T-cell (primary cell): ENCODE results near the gene FERMT1. TPM values are rescaled to one million over a fixed set of nuclear protein-coding genes. Genes with fewer than 3 reads are reported as not detected.
"Not testable (repeated sequence)": the region's sequence is repeated elsewhere in the genome, so short reads cannot be mapped to it uniquely, and the experiment has no call there.

Experiments
- ATAC-seq, 4 experiments: fragments of 200-7000 bp in 3 of 4; fragments of 150-1000 bp in 1 of 4; cut with Tn5 transposase; replicated peaks in 1 of 4; 1 replicate in 3 of 4; 2 replicates in 1 of 4; pipeline ENCODE4 v1.10.0; 2021; ENCODE audit warnings: moderate library complexity in 3 of 4, mild to moderate bottlenecking in 2 of 4, moderate number of reproducible peaks in 1 of 4
- CTCF ChIA-PET, 2 donors: fragments of 300-600 bp; sonication (Branson Sonifier 250); formaldehyde crosslinking; loops; one replicate each; lab custom pipeline; 2022; ENCODE audit warnings: antibody characterized with exemption in 2 of 2; lab: Charles Lee
- POLR2A ChIA-PET, 2 donors: fragments of 300-600 bp; sonication (Branson Sonifier 250); formaldehyde crosslinking; loops; one replicate each; lab custom pipeline; 2022; ENCODE audit warnings: antibody characterized with exemption in 2 of 2; lab: Charles Lee
- DNase-seq, 35 experiments: peaks; one replicate each; pipeline versions ENCODE4 v3.0.0 to v3.0.0-alpha.2; 2013 to 2023
- H3K27ac ChIP-seq: one replicate; pipeline ENCODE4 v1.5.1; 2013; ENCODE audit warnings: low read length
- H3K27me3 ChIP-seq, 2 experiments: replicated peaks in 1 of 2; 1 replicate in 1 of 2; 2 replicates in 1 of 2; pipeline versions ENCODE4 v1.6.1 to v1.7.0; 2013; ENCODE audit warnings: low read length in 1 of 2, mixed read lengths in 1 of 2; ENCODE audit not compliant: control insufficient read depth in 2 of 2, insufficient read depth in 2 of 2; ENCODE audit errors: extremely low read depth in 1 of 2
- H3K36me3 ChIP-seq, 2 donors: 1 replicate in 1 of 2; 2 replicates in 1 of 2; pipeline versions ENCODE4 v1.6.1 to v1.7.0; 2013; ENCODE audit warnings: low read length in 1 of 2; ENCODE audit not compliant: control insufficient read depth in 2 of 2, insufficient read depth in 1 of 2; ENCODE audit errors: extremely low read depth in 1 of 2
- H3K4me1 ChIP-seq, 2 experiments: 1 replicate in 1 of 2; 2 replicates in 1 of 2; pipeline versions ENCODE4 v1.6.1 to v1.7.0; 2013; ENCODE audit warnings: low read length in 2 of 2, mixed read lengths in 1 of 2; ENCODE audit not compliant: insufficient read depth in 2 of 2, control insufficient read depth in 1 of 2; ENCODE audit errors: extremely low read depth in 1 of 2
- H3K4me3 ChIP-seq, 2 donors: 1 replicate in 1 of 2; 2 replicates in 1 of 2; pipeline versions ENCODE4 v1.5.1 to v1.7.0; 2013; ENCODE audit warnings: mild to moderate bottlenecking in 2 of 2, low read length in 1 of 2, moderate library complexity in 1 of 2; ENCODE audit not compliant: control insufficient read depth in 1 of 2; ENCODE audit errors: extremely low read depth in 1 of 2
- H3K9me3 ChIP-seq: 2 replicates; pipeline ENCODE4 v1.7.0; 2013
- H3K27ac Mint-ChIP-seq, 2 donors: one replicate each; pipeline ENCODE4 v1.8.0; 2020 to 2021; ENCODE audit warnings: mild to moderate bottlenecking in 2 of 2, mixed read lengths in 2 of 2
- H3K27me3 Mint-ChIP-seq, 2 donors: one replicate each; pipeline ENCODE4 v1.8.0; 2021 to 2022; ENCODE audit warnings: mixed read lengths in 2 of 2
- H3K36me3 Mint-ChIP-seq: one replicate; pipeline ENCODE4 v1.8.0; 2021; ENCODE audit warnings: mixed read lengths
- H3K4me1 Mint-ChIP-seq, 3 donors: one replicate each; pipeline ENCODE4 v1.8.0; 2020 to 2022; ENCODE audit warnings: mixed read lengths in 3 of 3, mild to moderate bottlenecking in 1 of 3
- H3K4me3 Mint-ChIP-seq, 3 donors: one replicate each; pipeline ENCODE4 v1.8.0; 2020 to 2022; ENCODE audit warnings: mild to moderate bottlenecking in 3 of 3, mixed read lengths in 3 of 3, moderate library complexity in 3 of 3
- H3K9me3 Mint-ChIP-seq, 3 donors: one replicate each; pipeline ENCODE4 v1.8.0; 2020 to 2022; ENCODE audit warnings: mixed read lengths in 3 of 3
- WGBS: methylation state at CpG from one replicate; pipeline ENCODE4 v1.1.5; 2013; ENCODE audit warnings: missing lambda C conversion rate; ENCODE audit not compliant: insufficient coverage; 5-methylcytosine and 5-hydroxymethylcytosine counted together
- total RNA-seq, 35 experiments: library from RNA in 6 of 35; stranded (reverse) in 6 of 35; fragments of 120-200 nt in 1 of 35; gene quantifications; one replicate each; pipeline versions ENCODE4 v1.2.1 to v1.2.4 and lab custom pipeline; 2013 to 2026

The FERMT1 gene
- total RNA-seq, 5 donors from 2014 or later (not counting 1 experiment from before 2014, with no cell fraction given), result 0.20 to 0.22 TPM; not detected in 3

DNA sequence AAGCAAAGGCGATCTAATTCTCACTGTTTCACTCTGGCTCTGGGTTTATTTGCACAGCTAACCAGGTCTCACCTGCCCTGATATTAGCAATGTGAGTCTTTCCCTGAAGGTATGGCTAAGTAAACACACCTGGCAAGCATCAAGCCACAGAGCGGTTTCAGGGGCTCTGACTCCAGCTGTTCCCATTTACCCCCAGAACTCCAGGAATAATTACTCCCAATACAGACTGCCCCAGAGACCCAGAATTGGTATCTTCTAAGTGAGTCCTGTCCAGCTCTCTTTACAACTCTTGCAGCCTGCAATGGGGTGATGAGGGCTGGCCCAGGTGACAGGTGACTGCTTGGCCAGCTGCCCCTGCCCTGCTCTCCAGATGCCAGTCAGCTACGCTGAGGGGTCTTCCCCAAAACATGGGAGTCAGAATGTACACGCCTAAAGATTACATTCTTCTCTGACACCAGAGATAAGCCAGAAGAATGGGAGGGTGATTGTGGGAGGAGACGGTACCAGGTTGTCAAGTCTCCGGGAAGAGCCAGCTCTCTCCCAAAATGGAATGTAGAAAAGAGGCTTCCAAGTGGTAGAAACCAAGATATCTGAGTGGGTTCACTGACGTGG, 64.0 kb downstream of the FERMT1 start:
- WGBS, result 82% methylated on average over 4 of the region's 7 CpGs
- peaks cover 4 to 6% (median 5%) of the 10 kb centered on the region in 3 donors for H3K4me1 Mint-ChIP-seq
- CTCF ChIA-PET, result no interaction called here

DNA sequence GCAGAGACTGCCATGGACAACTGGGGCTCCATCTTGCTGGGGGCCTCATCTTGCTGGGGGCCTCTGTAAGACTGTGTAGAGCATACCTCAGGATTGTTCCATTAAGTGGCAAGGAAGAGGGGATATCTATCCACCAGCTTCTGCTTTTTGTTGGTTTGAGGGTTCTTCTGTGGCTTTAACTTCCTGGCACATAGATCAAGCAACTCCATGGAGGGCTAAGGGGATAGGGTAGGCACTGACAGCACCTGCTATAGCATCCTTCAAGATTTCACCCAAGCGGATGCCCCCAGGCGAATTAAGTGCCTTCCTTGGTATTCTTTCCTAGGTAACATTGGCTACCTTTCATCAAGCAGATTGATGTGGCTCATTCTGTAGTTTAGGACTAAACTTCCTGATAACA, 65.1 kb downstream of the FERMT1 start:
- H3K27ac ChIP-seq, result no peak overlapping the region
- DNase-seq (no peak), ATAC-seq (no peak)
- 0% methylated on average over 2 of the region's 2 CpGs for WGBS
- H3K9me3 ChIP-seq, result no peaks in the 10 kb centered on the region
- Mint-ChIP-seq H3K27ac (no peak overlapping the region), H3K9me3 (no peaks in the 10 kb centered on the region), H3K36me3 (no peaks in the 10 kb centered on the region), H3K4me1 (peaks cover 9 to 12% (median 10%) of the 10 kb centered on the region in 3 donors), H3K4me3 (no peak overlapping the region), H3K27me3 (peaks cover 27 to 32% of the 10 kb centered on the region in 2 donors)
- ChIA-PET POLR2A (no interaction called here), CTCF (no interaction called here)
- peaks cover 0 to 1% of the 10 kb centered on the region in 2 experiments for H3K4me1 ChIP-seq
- no peak overlapping the region for H3K4me3 ChIP-seq
- H3K27me3 ChIP-seq, result peaks cover 5 to 33% of the 10 kb centered on the region in 2 experiments
- H3K36me3 ChIP-seq, result no peaks in the 10 kb centered on the region

More for the DNA sequence above, 64.0 kb downstream of the FERMT1 start:
- H3K4me3 Mint-ChIP-seq, result no peak overlapping the region
- H3K27me3 Mint-ChIP-seq, result peaks cover 27 to 28% of the 10 kb centered on the region in 2 donors
- no peaks in the 10 kb centered on the region for H3K36me3 Mint-ChIP-seq
- no peak overlapping the region for H3K4me3 ChIP-seq
- H3K9me3 ChIP-seq, result no peaks in the 10 kb centered on the region
- ATAC-seq (no peak), DNase-seq (no peak)
- H3K27ac ChIP-seq, result no peak overlapping the region
- peaks cover 0 to 22% of the 10 kb centered on the region in 2 experiments for H3K27me3 ChIP-seq
- H3K4me1 ChIP-seq, result no peaks in the 10 kb centered on the region
- POLR2A ChIA-PET, result no interaction called here
- H3K36me3 ChIP-seq, result no peaks in the 10 kb centered on the region
- no peaks in the 10 kb centered on the region for H3K9me3 Mint-ChIP-seq
- peak overlapping the region in 1 of 2 donors; percentile 4 for H3K27ac Mint-ChIP-seq

DNA sequence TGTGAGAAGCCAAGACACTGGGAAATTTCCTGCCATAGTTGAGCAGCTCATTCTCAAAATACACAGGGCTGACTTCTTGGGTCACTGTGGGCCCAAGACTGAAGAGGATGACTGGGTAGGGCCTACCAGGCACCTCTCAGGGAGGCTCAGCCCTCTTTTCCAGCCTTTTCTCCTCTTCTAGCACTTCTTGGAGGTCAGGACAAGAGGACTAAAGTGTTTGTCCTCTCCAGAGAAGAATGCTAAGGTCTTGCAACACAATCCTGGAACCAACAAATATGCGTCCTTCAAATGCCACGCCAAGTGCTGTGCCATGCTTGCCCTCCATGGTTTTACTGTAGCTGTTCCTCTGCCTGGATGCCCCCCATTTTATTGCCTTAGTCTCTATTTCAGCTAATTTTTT, 65.7 kb downstream of the FERMT1 start:
- H3K36me3 Mint-ChIP-seq, result no peaks in the 10 kb centered on the region
- 94% methylated on average over 2 of the region's 2 CpGs for WGBS
- H3K9me3 Mint-ChIP-seq, result no peaks in the 10 kb centered on the region
- Histone ChIP-seq H3K9me3 (no peaks in the 10 kb centered on the region), H3K4me1 (peaks cover 0 to 6% of the 10 kb centered on the region in 2 experiments), H3K36me3 (no peaks in the 10 kb centered on the region), H3K27ac (no peak overlapping the region), H3K4me3 (no peak overlapping the region), H3K27me3 (peaks cover 5 to 36% of the 10 kb centered on the region in 2 experiments)
- no peak overlapping the region for H3K27ac Mint-ChIP-seq
- ChIA-PET CTCF (no interaction called here), POLR2A (no interaction called here)
- ATAC-seq, result no peak
- no peak overlapping the region for H3K4me3 Mint-ChIP-seq
- H3K4me1 Mint-ChIP-seq, result peaks cover 9 to 12% (median 11%) of the 10 kb centered on the region in 3 donors
- peaks cover 25 to 33% of the 10 kb centered on the region in 2 donors for H3K27me3 Mint-ChIP-seq
- DNase-seq, result no peak

DNA sequence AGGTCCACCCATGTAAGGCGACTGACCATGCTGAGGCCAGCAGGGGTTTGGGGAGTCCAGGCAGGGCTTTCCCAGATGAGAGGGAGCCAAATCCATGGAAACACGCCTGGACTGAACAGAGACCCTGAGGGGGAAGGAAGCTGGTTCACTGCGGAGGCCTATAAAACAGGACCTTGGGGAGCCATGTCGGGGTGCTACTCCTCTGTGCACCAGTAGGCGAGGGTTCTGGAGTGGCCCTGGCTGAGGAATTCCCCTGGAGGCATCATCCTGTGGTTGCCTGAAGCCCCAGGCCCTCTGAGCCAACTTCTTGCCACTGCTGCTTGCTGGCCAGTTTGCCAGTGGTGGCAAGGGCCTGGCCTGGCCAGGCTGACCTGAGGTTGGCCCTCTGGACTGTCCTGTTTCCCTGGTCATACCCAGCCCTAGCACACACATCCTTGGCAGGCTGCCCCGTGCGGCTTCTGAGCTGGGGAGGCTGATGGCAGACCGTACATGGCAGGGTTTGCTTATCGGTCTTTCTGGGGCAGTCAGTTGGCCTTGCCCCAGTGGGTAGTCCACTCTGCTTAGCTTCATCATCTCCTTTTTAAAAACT, 66.8 kb downstream of the FERMT1 start:
- peaks cover 27 to 38% of the 10 kb centered on the region in 2 donors for H3K27me3 Mint-ChIP-seq
- DNase-seq (no peak), ATAC-seq (no peak)
- H3K4me3 Mint-ChIP-seq, result no peak overlapping the region
- peaks cover 5 to 12% (median 9%) of the 10 kb centered on the region in 3 donors for H3K4me1 Mint-ChIP-seq
- Histone ChIP-seq H3K4me1 (peaks cover 0 to 6% of the 10 kb centered on the region in 2 experiments), H3K27me3 (peaks cover 6 to 41% of the 10 kb centered on the region in 2 experiments), H3K9me3 (no peaks in the 10 kb centered on the region), H3K27ac (no peak overlapping the region), H3K4me3 (no peak overlapping the region), H3K36me3 (no peaks in the 10 kb centered on the region)
- ChIA-PET CTCF (interaction anchor here in 1 of 2 donors (0.6 kb wide), 1 partner anchor 607 kb away, joined by 3 read pairs; no protein-coding TSS in a partner anchor), POLR2A (no interaction called here)
- H3K36me3 Mint-ChIP-seq, result no peaks in the 10 kb centered on the region
- no peak overlapping the region for H3K27ac Mint-ChIP-seq
- 88% methylated on average over 9 of the region's 9 CpGs for WGBS
- no peaks in the 10 kb centered on the region for H3K9me3 Mint-ChIP-seq

DNA sequence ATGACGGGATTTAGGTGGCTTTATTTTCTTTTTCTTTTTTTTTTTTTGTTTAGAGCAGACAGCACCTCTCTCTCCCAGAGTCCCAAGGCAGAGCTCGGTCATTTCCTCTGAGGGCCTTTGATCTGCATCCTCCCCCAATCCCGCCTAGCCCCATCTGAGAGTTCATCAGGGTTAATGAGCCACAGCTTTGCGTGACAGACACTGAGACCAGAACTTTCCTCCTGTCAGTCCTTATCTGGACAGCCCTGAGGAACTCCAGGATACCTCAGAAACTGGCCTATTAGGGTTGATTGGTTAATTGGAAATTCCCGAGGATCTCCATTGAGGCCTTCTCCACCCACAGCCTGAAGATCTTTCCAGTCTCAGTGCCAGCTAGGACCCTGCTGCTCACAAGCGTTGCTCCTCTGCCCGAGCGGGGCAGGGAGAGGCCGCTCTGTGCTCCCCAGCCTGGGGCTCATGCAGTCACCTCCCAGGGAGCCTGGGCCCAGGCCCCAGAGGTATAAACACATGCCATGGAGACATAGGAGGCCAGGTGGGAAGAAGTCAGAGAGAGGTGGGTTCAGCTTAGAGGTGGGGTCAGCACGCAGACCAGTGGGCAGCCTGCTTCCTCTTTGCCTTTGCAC, 67.6 kb downstream of the FERMT1 start:
- peaks cover 12 to 46% of the 10 kb centered on the region in 2 experiments for H3K27me3 ChIP-seq
- H3K4me1 ChIP-seq, result peaks cover 0 to 6% of the 10 kb centered on the region in 2 experiments
- H3K4me3 Mint-ChIP-seq, result no peak overlapping the region
- no peaks in the 10 kb centered on the region for H3K9me3 ChIP-seq
- no peak overlapping the region for H3K27ac Mint-ChIP-seq
- ATAC-seq, result no peak
- H3K27ac ChIP-seq, result no peak overlapping the region
- ChIA-PET CTCF (interaction anchor here in 1 of 2 donors (0.6 kb wide), 1 partner anchor 607 kb away, joined by 3 read pairs; no protein-coding TSS in a partner anchor), POLR2A (no interaction called here)
- H3K4me1 Mint-ChIP-seq, result peaks cover 5 to 11% (median 6%) of the 10 kb centered on the region in 3 donors
- no peaks in the 10 kb centered on the region for H3K36me3 ChIP-seq
- H3K9me3 Mint-ChIP-seq, result no peaks in the 10 kb centered on the region
- no peak for DNase-seq
- no peaks in the 10 kb centered on the region for H3K36me3 Mint-ChIP-seq
- no peak overlapping the region for H3K4me3 ChIP-seq
- H3K27me3 Mint-ChIP-seq, result peaks cover 35 to 46% of the 10 kb centered on the region in 2 donors
- WGBS, result 83% methylated on average over 7 of the region's 10 CpGs

DNA sequence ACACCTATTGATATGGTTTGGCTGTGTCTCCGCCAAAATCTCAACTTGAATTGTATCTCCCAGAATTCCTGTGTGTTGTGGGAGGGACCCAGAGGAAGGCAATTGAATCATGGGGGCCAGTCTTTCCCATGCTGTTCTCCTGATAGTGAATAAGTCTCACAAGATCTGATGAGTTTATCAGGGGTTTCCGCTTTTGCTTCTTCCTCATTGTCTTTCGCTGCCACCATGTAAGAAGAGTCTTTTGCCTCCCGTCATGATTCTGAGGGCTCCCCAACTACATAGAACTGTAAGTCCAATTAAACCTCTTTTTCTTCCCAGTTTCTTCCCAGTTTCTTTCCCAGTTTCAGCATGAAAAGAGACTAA, 68.2 kb downstream of the FERMT1 start:
- H3K36me3 Mint-ChIP-seq, DNase-seq, H3K36me3 ChIP-seq, H3K4me3 Mint-ChIP-seq, H3K9me3 ChIP-seq, ATAC-seq, H3K4me3 ChIP-seq, H3K9me3 Mint-ChIP-seq, H3K4me1 ChIP-seq, H3K27ac ChIP-seq, H3K27ac Mint-ChIP-seq, POLR2A ChIA-PET, CTCF ChIA-PET: not testable (repeated sequence)
- Mint-ChIP-seq H3K27me3 (peaks cover 35 to 48% of the 10 kb centered on the region in 2 donors), H3K4me1 (peaks cover 5 to 11% (median 6%) of the 10 kb centered on the region in 3 donors)
- peaks cover 12 to 46% of the 10 kb centered on the region in 2 experiments for H3K27me3 ChIP-seq
- 94% methylated on average over 3 of the region's 4 CpGs for WGBS
